Ascending aorta (tissue), 2 donors: ENCODE results near the gene WNT5A. TPM values are rescaled to one million over a fixed set of nuclear protein-coding genes. Genes with fewer than 3 reads are reported as not detected.
A peak's percentile ranks its signal among the peaks of the same experiment; 100 is the strongest.

Experiments
- DNase-seq, 2 donors: peaks; one replicate each; pipeline ENCODE4 v3.0.0-alpha.2; 2019; ENCODE audit warnings: low spot score in 2 of 2
- H3K27ac ChIP-seq, 2 donors: fragments of 200-600 bp; sonication (generic); one replicate each; pipeline ENCODE4 v1.5.1; 2016 to 2017; ENCODE audit warnings: mild to moderate bottlenecking in 1 of 2
- H3K27me3 ChIP-seq: fragments of 200-600 bp; sonication (generic); one replicate; pipeline ENCODE4 v1.5.1; 2017
- H3K36me3 ChIP-seq, 2 donors: fragments of 200-600 bp; sonication (generic); one replicate each; pipeline ENCODE4 v1.5.1; 2016
- H3K4me1 ChIP-seq, 2 donors: fragments of 200-600 bp; sonication (generic); one replicate each; pipeline ENCODE4 v1.5.1; 2016 to 2017; ENCODE audit warnings: mild to moderate bottlenecking in 1 of 2
- H3K4me3 ChIP-seq, 2 donors: fragments of 200-600 bp; sonication (generic); one replicate each; pipeline ENCODE4 v1.5.1; 2016 to 2017; ENCODE audit warnings: mild to moderate bottlenecking in 1 of 2
- H3K9me3 ChIP-seq, 2 donors: fragments of 200-600 bp; sonication (generic); one replicate each; pipeline ENCODE4 v1.5.1; 2016
- intact Hi-C: fragments of 100-400 bp; cut with DNase I; formaldehyde crosslinking; loops from one replicate; pipeline ENCODE4 v1.15.1; 2023
- total RNA-seq: library from RNA; depleted of rRNA; stranded (reverse); fragments of >200 nt; gene quantifications from one replicate; pipeline ENCODE4 v1.1.0, GENCODE V29; 2016
- TF ChIP-seq, protein P1 (sequence below), 3 experiments: fragments of 200-600 bp in 2 of 3; fragments of 450-650 bp in 1 of 3; sonication (generic) in 2 of 3; IDR thresholded peaks; one replicate each; pipeline ENCODE4 v1.5.1; 2016 to 2019; ENCODE audit warnings: antibody characterized with exemption in 3 of 3, mild to moderate bottlenecking in 1 of 3, moderate library complexity in 1 of 3

WNT5A gene
- total RNA-seq, 1 donor from 2014 or later: 11.3 TPM

DNA sequence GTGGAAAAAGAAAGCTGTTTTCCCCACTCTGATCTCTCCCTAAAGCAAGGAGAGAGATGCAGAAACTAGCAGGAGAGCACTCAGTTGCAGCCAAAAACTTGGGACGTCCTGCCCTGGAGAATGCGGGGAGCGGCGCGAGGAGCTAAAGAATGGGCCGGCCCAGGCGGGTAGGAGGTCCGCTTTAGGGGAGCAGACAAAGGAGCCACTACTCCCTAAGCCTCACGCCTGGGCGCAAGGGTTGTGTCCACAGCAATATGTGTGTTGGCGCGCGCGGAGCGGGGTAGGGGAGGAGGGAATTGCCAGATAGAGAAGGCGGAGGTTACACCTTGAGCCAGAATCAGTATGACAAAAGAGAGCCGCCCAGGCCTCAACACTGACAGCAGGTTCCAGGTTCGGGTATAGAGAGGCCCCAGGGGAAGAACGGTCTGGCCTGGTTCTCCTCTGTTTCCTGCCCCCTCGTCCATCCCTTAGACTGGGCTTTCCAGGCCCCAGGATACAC lies 2.9 kb downstream of the WNT5A start:
- Histone ChIP-seq H3K36me3 (no peaks in the 10 kb centered on the region), H3K27me3 (peaks cover 7% of the 10 kb centered on the region), H3K27ac (no peak overlapping the region), H3K4me1 (peaks cover 7 to 24% of the 10 kb centered on the region in 2 donors), H3K4me3 (peak overlapping the region in 1 of 2 donors; percentile 67), H3K9me3 (no peaks in the 10 kb centered on the region)
- intact Hi-C loops: loop anchor here (5.0 kb wide), 1 partner anchor 768 kb away; no protein-coding TSS in a partner anchor
- TF ChIP-seq, protein P1, sequence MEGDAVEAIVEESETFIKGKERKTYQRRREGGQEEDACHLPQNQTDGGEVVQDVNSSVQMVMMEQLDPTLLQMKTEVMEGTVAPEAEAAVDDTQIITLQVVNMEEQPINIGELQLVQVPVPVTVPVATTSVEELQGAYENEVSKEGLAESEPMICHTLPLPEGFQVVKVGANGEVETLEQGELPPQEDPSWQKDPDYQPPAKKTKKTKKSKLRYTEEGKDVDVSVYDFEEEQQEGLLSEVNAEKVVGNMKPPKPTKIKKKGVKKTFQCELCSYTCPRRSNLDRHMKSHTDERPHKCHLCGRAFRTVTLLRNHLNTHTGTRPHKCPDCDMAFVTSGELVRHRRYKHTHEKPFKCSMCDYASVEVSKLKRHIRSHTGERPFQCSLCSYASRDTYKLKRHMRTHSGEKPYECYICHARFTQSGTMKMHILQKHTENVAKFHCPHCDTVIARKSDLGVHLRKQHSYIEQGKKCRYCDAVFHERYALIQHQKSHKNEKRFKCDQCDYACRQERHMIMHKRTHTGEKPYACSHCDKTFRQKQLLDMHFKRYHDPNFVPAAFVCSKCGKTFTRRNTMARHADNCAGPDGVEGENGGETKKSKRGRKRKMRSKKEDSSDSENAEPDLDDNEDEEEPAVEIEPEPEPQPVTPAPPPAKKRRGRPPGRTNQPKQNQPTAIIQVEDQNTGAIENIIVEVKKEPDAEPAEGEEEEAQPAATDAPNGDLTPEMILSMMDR (IDR thresholded peaks at IDR 0.05): no peak
- no peak for DNase-seq

DNA sequence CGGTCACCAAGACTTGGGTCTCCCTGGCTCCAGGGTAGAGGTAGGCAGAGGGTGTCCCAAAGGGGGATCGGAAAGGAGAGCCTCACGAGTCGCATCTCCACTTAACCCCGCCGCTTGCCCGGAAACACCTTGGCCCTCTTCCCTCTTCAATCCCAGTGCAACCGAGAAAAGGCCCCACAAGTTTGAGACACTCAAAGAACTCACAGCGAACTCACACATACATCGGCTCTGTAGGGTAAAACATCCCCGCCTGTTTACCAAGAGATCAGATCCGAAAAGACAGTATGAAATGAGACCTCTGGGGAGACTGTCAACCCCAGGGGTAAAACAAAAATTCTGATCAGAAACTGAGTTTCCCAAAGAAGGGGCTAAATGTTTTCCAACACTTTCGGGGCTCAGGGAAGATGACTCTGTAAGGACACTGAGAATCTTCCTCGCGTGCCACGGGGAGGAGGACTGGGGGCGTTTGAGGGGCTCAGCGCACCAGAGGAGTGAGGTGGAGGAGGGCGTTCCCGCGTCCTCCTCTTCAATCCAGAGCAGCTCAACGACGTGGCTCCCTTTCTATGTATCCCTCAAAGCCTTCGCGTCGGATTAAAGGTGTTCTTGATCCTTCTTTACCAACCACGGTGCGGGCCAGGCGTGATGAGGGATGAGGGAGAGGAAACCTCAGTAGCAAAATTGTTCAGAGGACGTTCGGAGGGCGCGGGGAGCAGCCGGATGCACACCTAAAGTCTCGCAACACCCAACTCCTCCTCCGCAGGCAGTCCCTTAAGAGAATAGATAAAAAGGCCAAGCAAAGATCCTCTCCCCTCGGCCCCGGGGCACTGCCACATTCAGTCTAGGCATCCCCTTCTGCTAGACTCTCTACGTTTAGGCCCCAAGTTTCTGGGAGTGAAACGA lies 3.7 kb downstream of the WNT5A start:
- H3K36me3 ChIP-seq: no peaks in the 10 kb centered on the region
- no peaks in the 10 kb centered on the region for H3K9me3 ChIP-seq
- intact Hi-C loops: loop anchor here (5.0 kb wide), 1 partner anchor 769 kb away; no protein-coding TSS in a partner anchor
- H3K27ac ChIP-seq: no peak overlapping the region
- H3K27me3 ChIP-seq: peaks cover 7% of the 10 kb centered on the region
- H3K4me1 ChIP-seq: peaks cover 7 to 24% of the 10 kb centered on the region in 2 donors
- TF ChIP-seq, protein P1 (IDR thresholded peaks at IDR 0.05): no peak
- H3K4me3 ChIP-seq: no peak overlapping the region
- no peak for DNase-seq

DNA sequence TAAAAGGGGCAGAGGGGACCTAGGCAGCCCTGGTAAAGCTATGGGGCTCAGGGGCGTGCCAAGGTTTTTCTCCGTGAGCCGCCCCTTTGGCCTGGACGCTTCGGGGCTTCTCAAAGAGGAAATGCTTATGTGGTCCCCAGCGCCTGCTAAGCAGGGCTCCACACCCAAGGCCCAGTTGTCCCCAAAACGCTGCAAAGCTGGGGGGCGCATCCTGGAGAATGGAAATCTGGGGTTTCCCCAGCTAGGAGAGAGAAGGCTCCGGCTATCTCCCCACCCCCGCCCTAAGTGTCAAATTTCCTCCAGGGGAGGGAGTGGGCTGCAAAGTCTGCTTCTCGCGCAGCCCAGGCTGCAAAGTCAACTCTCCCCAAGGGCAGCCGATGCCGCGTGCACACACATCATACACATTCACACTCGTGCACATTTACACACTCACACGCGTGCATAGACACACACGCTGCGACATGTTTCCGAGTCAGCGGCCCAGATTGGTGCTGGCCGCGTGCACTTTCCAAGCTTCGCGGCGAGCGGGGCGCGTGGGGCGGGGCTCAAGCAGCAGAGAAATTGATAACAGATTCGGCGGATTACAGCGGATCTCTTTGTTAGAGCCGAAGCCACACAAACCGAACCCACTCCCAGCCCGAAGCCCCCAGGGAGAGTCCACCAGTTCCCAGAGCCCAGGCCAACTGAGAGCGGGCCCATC lies 4.5 kb downstream of the WNT5A start:
- Histone ChIP-seq H3K27me3 (peaks cover 7% of the 10 kb centered on the region), H3K4me3 (peak overlapping the region; percentile 9 to 47), H3K4me1 (peaks cover 7 to 22% of the 10 kb centered on the region in 2 donors), H3K36me3 (no peaks in the 10 kb centered on the region), H3K27ac (no peak overlapping the region), H3K9me3 (no peaks in the 10 kb centered on the region)
- no peak for DNase-seq
- intact Hi-C loops: loop anchor here (5.0 kb wide), 1 partner anchor 770 kb away; no protein-coding TSS in a partner anchor
- TF ChIP-seq, protein P1 (IDR thresholded peaks at IDR 0.05): no peak

DNA sequence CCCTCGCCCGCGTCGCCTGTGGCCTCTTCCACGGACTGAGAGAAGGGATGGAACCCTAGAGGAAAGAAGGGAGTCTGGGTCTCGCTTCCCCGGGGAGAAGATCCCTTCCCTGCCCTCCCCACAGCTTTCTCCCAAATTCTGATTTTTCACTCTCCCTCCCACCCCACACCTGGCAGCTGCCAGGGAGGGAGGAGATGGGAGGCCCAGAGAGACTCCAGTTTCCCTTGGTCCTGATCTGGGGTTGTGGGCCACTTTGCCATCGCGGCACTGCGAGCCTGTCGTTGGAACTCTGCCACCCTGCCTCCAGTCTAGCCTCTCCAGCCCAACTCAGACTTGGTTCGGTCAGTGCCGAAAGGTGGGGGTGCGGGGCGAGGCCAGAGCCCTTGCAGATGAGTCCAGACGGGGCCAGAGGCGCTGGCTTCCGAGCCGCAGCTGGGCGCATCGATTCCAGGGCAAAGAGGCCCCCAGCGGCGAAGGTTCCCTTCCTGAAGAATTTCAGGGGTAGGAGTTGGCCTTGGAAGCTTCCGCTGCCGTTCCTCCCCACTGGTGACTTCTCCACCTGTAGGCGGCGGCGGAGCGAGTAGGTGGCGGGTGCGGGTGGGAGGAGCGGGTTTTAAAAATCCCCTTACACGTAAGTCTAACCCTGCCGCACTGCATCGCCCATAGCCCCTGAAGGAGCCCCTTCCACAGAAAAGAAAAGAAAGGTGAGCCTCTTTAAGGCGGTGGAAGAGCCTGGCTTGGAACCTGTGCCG lies 5.2 kb downstream of the WNT5A start:
- H3K27ac ChIP-seq: no peak overlapping the region

More for the DNA sequence above, 5.2 kb downstream of the WNT5A start:
- DNase-seq: no peak
- no peaks in the 10 kb centered on the region for H3K36me3 ChIP-seq
- TF ChIP-seq, protein P1 (IDR thresholded peaks at IDR 0.05): no peak
- H3K4me3 ChIP-seq: peak overlapping the region; percentile 9 to 47
- H3K9me3 ChIP-seq: no peaks in the 10 kb centered on the region
- H3K4me1 ChIP-seq: peaks cover 4 to 16% of the 10 kb centered on the region in 2 donors
- intact Hi-C loops: loop anchor here (5.0 kb wide), 1 partner anchor 770 kb away; no protein-coding TSS in a partner anchor
- peaks cover 7% of the 10 kb centered on the region for H3K27me3 ChIP-seq
